Measurements from ENCODE around the gene CAB39. TPM values are rescaled to one million over a fixed set of nuclear protein-coding genes. Genes with fewer than 3 reads are reported as not detected.

The CAB39 gene
- total RNA-seq, 1 experiment from 2014 or later: 40.4 TPM

DNA sequence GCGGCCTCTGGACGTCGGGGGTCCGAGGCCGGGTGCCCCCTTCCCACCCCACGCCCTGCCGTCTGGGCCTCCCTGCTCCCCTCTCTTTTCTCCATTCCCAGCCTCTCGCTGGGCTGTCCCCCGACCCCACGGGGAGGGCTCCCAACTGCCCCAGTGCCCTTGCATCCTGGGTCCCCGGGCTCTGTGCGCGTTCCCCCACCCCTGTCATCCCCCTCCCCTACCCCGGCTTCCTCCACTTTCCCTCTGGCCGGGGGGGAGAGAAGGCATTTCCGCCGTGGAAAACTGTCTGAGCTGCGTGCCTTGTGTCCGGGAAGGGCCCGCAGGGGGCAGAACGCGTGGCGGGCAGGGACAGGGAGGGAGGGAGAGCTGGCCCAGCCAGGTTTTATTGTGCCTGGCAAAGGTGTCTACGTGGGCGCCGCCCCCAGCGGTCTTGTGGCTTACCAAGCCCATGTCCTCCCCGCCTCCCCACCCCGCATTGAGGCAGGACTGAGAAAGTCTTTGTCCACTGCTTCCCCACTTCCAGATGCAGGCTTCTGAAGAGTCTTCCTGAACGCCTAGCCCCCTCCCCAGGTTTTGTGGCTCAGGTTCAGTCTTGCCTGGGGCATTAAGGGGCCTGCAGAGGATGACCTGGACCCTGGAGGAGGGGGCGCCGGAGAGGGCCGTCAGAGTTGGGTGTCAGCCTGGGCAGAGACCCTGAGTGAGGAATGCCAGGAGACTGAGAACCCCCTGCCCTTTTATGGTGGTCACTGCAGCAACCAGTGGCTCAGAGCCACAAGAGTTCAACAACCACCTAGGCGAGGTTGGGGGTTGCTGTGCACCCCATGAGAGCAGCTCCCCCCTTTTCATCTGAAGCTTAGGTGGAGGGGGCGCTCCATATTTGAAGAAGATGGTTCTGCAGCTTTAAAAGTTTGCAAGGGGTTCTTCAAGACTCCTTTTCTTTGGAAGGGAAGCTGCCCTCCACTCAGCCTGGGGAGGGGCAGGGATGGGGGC, 153.4 kb downstream of the CAB39 start:
- Mint-ChIP-seq H3K4me1 (ENCODE audit: low read depth, unreplicated experiment) (peaks cover 15% of the 10 kb centered on the region), H3K4me3 (ENCODE audit: unreplicated experiment) (peak overlapping the region; percentile 92), H3K27me3 (ENCODE audit: insufficient read depth, unreplicated experiment) (no peaks in the 10 kb centered on the region), H3K36me3 (ENCODE audit: insufficient read depth, unreplicated experiment) (peaks cover 6% of the 10 kb centered on the region), H3K27ac (ENCODE audit: unreplicated experiment) (no peak overlapping the region), H3K9me3 (ENCODE audit: unreplicated experiment) (no peaks in the 10 kb centered on the region)
- no peak for DNase-seq
- intact Hi-C loops (cut with micrococcal nuclease; ENCODE audit: unreplicated experiment): no loop called here
- Histone ChIP-seq H3K4me1 (peaks cover 34% of the 10 kb centered on the region), H3K36me3 (ENCODE audit: control insufficient read depth, insufficient read depth, low read length) (no peaks in the 10 kb centered on the region), H3K9me3 (no peaks in the 10 kb centered on the region), H3K27me3 (replicated peaks; ENCODE audit: control insufficient read depth, insufficient read depth, low read length) (no peaks in the 10 kb centered on the region), H3K4me3 (ENCODE audit: low read depth, low read length) (peak overlapping the region; percentile 71)
- TF ChIP-seq, protein P1, sequence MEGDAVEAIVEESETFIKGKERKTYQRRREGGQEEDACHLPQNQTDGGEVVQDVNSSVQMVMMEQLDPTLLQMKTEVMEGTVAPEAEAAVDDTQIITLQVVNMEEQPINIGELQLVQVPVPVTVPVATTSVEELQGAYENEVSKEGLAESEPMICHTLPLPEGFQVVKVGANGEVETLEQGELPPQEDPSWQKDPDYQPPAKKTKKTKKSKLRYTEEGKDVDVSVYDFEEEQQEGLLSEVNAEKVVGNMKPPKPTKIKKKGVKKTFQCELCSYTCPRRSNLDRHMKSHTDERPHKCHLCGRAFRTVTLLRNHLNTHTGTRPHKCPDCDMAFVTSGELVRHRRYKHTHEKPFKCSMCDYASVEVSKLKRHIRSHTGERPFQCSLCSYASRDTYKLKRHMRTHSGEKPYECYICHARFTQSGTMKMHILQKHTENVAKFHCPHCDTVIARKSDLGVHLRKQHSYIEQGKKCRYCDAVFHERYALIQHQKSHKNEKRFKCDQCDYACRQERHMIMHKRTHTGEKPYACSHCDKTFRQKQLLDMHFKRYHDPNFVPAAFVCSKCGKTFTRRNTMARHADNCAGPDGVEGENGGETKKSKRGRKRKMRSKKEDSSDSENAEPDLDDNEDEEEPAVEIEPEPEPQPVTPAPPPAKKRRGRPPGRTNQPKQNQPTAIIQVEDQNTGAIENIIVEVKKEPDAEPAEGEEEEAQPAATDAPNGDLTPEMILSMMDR (IDR thresholded peaks at IDR 0.05; ENCODE audit: insufficient read depth in 1 of 2, low read depth in 1 of 2, low read length in 1 of 2, severe bottlenecking in 1 of 2, unreplicated experiment in 1 of 2): no peak
- POLR2A ChIA-PET: no interaction called here
- no TSS peak for BruUV-seq (replicated peaks)
- CTCF ChIA-PET: no interaction called here

DNA sequence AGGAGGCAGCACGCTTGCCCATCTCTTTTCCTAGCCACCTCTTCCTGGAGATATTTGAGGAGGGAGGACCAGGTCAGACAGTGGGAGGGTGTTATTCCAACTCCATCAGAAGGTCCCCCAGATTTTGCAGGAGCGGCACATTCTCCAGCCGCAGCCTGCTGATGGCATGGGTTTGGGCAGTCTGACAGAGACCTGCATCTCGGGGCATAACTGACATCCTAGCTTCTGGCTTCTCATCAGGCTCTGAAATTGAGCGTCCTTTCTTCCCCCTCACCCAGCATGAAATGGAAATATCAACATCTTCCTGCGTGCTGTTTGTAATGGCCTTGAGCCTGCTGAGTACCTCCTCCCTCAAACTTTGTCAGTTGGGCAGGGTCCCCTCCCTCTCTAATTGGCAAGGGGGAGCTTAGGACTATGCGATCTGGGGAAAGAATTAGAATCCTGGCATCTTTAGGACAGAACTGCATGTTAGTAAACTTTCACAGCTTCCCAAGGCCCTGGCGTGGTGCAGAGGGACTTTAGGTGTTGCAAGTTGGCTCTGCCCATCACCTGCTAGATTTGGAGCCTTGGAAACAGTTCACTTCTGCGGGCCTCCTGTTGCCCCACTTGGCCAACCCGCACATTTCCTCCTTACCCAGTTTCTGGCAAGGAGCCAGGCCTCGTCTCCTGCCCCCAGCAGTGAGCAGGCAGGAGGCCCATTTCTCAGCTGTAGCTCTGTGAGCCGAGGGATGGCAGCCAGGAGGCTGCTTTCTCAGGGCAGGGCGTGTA, 154.3 kb downstream of the CAB39 start:
- Mint-ChIP-seq H3K4me1 (ENCODE audit: low read depth, unreplicated experiment) (peaks cover 9% of the 10 kb centered on the region), H3K9me3 (ENCODE audit: unreplicated experiment) (no peaks in the 10 kb centered on the region), H3K36me3 (ENCODE audit: insufficient read depth, unreplicated experiment) (peaks cover 7% of the 10 kb centered on the region), H3K27me3 (ENCODE audit: insufficient read depth, unreplicated experiment) (no peaks in the 10 kb centered on the region), H3K27ac (ENCODE audit: unreplicated experiment) (no peak overlapping the region), H3K4me3 (ENCODE audit: unreplicated experiment) (no peak overlapping the region)
- ChIA-PET POLR2A (no interaction called here), CTCF (no interaction called here)
- intact Hi-C loops (cut with micrococcal nuclease; ENCODE audit: unreplicated experiment): no loop called here
- TF ChIP-seq, protein P1 (IDR thresholded peaks at IDR 0.05; ENCODE audit: insufficient read depth in 1 of 2, low read depth in 1 of 2, low read length in 1 of 2, severe bottlenecking in 1 of 2, unreplicated experiment in 1 of 2): no peak
- Histone ChIP-seq H3K27me3 (replicated peaks; ENCODE audit: control insufficient read depth, insufficient read depth, low read length) (no peaks in the 10 kb centered on the region), H3K9me3 (no peaks in the 10 kb centered on the region), H3K4me3 (ENCODE audit: low read depth, low read length) (no peak overlapping the region), H3K4me1 (peaks cover 43% of the 10 kb centered on the region), H3K36me3 (ENCODE audit: control insufficient read depth, insufficient read depth, low read length) (no peaks in the 10 kb centered on the region)
- BruUV-seq (replicated peaks): no TSS peak
- DNase-seq: no peak

DNA sequence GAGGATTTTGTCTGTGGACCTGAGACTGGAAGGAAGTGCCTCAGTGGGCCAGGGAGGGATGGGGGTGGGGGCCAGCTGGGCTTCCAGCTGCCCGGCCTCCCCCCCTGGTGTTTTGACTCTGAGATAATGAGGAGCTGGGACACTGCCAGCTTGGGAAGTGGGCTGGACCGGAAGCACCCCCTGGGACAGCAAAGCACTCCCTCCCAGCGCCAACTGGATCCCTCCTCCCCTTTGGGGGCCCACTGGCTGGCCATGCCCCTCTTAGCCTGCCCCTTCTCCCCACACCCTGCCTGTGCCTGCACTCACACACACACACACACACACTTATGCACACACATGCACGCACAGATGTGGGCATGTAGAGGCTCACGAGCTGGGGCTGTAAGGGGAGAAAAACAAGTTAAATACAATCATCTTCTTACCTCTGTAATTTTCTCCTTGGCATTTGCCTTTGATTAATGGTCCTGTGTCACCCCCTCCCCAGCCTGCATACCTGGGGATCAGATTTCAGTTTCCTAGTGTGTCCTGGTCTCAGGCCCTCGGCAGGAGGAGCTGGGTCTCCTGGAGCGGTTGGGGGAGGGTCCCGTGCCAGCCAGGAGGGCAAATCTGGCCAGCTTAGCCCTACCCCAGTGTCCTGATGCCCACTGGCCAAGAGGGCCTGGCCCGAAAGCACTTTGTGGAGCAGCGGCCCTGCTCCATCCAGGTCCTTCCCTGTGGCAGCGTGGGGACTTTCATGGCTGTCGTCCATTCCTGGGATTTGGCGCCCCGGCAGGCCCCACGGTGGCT, 155.7 kb downstream of the CAB39 start:
- no peaks in the 10 kb centered on the region for H3K36me3 ChIP-seq (ENCODE audit: control insufficient read depth, insufficient read depth, low read length)
- DNase-seq: no peak
- Mint-ChIP-seq H3K4me1 (ENCODE audit: low read depth, unreplicated experiment) (peaks cover 9% of the 10 kb centered on the region), H3K4me3 (ENCODE audit: unreplicated experiment) (peak overlapping the region; percentile 13), H3K27ac (ENCODE audit: unreplicated experiment) (no peak overlapping the region), H3K36me3 (ENCODE audit: insufficient read depth, unreplicated experiment) (peaks cover 7% of the 10 kb centered on the region), H3K9me3 (ENCODE audit: unreplicated experiment) (no peaks in the 10 kb centered on the region), H3K27me3 (ENCODE audit: insufficient read depth, unreplicated experiment) (no peaks in the 10 kb centered on the region)
- CTCF ChIA-PET: no interaction called here
- H3K27me3 ChIP-seq (replicated peaks; ENCODE audit: control insufficient read depth, insufficient read depth, low read length): no peaks in the 10 kb centered on the region
- H3K9me3 ChIP-seq: no peaks in the 10 kb centered on the region
- peaks cover 48% of the 10 kb centered on the region for H3K4me1 ChIP-seq
- TF ChIP-seq, protein P1 (IDR thresholded peaks at IDR 0.05; ENCODE audit: insufficient read depth in 1 of 2, low read depth in 1 of 2, low read length in 1 of 2, severe bottlenecking in 1 of 2, unreplicated experiment in 1 of 2): no peak
- intact Hi-C loops (cut with micrococcal nuclease; ENCODE audit: unreplicated experiment): no loop called here
- no peak overlapping the region for H3K4me3 ChIP-seq (ENCODE audit: low read depth, low read length)
- no TSS peak for BruUV-seq (replicated peaks)
- POLR2A ChIA-PET: no interaction called here

Measured in Caco-2 (cell line).